H9 (cell line): ENCODE results near the gene GLB1L. TPM values are rescaled to one million over a fixed set of nuclear protein-coding genes. Genes with fewer than 3 reads are reported as not detected.
"Not testable (repeated sequence)": the region's sequence is repeated elsewhere in the genome, so short reads cannot be mapped to it uniquely, and the experiment has no call there.

Experiments
- DNase-seq: peaks from one replicate; pipeline ENCODE4 v3.0.0-alpha.2; 2017
- H2AFZ ChIP-seq: one replicate; pipeline ENCODE4 v1.6.1; 2013; ENCODE audit warnings: mild to moderate bottlenecking, low read length, control low read depth, moderate library complexity
- H2AK5ac ChIP-seq: 2 replicates; pipeline ENCODE4 v1.6.1; 2013; ENCODE audit warnings: low read length, control low read depth, mixed read lengths; ENCODE audit not compliant: insufficient read length
- H2BK120ac ChIP-seq: one replicate; pipeline ENCODE4 v1.6.1; 2013; ENCODE audit warnings: low read depth, mild to moderate bottlenecking, low read length, control low read depth, inconsistent platforms; ENCODE audit not compliant: poor library complexity, severe bottlenecking
- H2BK12ac ChIP-seq: 2 replicates; pipeline ENCODE4 v1.6.1; 2013; ENCODE audit warnings: low read length, control low read depth, mixed read lengths, low read depth; ENCODE audit not compliant: insufficient read length
- H2BK15ac ChIP-seq: 2 replicates; pipeline ENCODE4 v1.6.1; 2013; ENCODE audit warnings: low read depth, low read length, control low read depth
- H2BK20ac ChIP-seq: one replicate; pipeline ENCODE4 v1.6.1; 2013; ENCODE audit warnings: low read depth, mild to moderate bottlenecking, low read length, control low read depth, inconsistent platforms; ENCODE audit not compliant: poor library complexity, severe bottlenecking
- H2BK5ac ChIP-seq: 2 replicates; pipeline ENCODE4 v1.6.1; 2013; ENCODE audit warnings: low read length, control low read depth, mixed read lengths; ENCODE audit not compliant: insufficient read length
- H3K14ac ChIP-seq: 2 replicates; pipeline ENCODE4 v1.6.1; 2013; ENCODE audit warnings: low read length, control low read depth; ENCODE audit not compliant: insufficient read depth
- H3K18ac ChIP-seq: 2 replicates; pipeline ENCODE4 v1.6.1; 2013; ENCODE audit warnings: low read depth, mild to moderate bottlenecking, mixed read lengths, low read length, control low read depth; ENCODE audit not compliant: insufficient read length
- H3K23ac ChIP-seq: 2 replicates; pipeline ENCODE4 v1.6.1; 2013; ENCODE audit warnings: low read length, control low read depth, mixed read lengths, low read depth; ENCODE audit not compliant: insufficient read length
- H3K23me2 ChIP-seq: 2 replicates; pipeline ENCODE4 v1.6.1; 2013; ENCODE audit warnings: low read depth, mild to moderate bottlenecking, mixed read lengths, low read length, control low read depth; ENCODE audit not compliant: insufficient read length, poor library complexity, severe bottlenecking
- H3K27ac ChIP-seq: 2 replicates; pipeline ENCODE4 v1.5.1; 2013; ENCODE audit warnings: low read length, control low read depth, mixed read lengths, low read depth; ENCODE audit not compliant: insufficient read length
- H3K27me3 ChIP-seq: 2 replicates; pipeline ENCODE4 v1.6.1; 2013; ENCODE audit warnings: low read length, control low read depth, inconsistent platforms; ENCODE audit not compliant: insufficient read depth
- H3K4ac ChIP-seq: 2 replicates; pipeline ENCODE4 v1.6.1; 2013; ENCODE audit warnings: low read depth, mild to moderate bottlenecking, control low read depth, inconsistent platforms, low read length, moderate library complexity
- H3K4me1 ChIP-seq: 2 replicates; pipeline ENCODE4 v1.6.1; 2013; ENCODE audit warnings: low read length, control low read depth, inconsistent platforms; ENCODE audit not compliant: insufficient read depth
- H3K4me2 ChIP-seq: 2 replicates; pipeline ENCODE4 v1.6.1; 2013; ENCODE audit warnings: low read length, control low read depth, mixed read lengths; ENCODE audit not compliant: insufficient read length, insufficient read depth
- H3K56ac ChIP-seq: 2 replicates; pipeline ENCODE4 v1.6.1; 2013; ENCODE audit warnings: low read depth, mild to moderate bottlenecking, mixed read lengths, low read length, control low read depth; ENCODE audit not compliant: insufficient read length
- H3K79me1 ChIP-seq: 2 replicates; pipeline ENCODE4 v1.6.1; 2013; ENCODE audit warnings: low read depth, mild to moderate bottlenecking, moderate library complexity, low read length, control low read depth, inconsistent platforms; ENCODE audit not compliant: insufficient read depth, poor library complexity, severe bottlenecking
- H3K79me2 ChIP-seq: 2 replicates; pipeline ENCODE4 v1.6.1; 2013; ENCODE audit warnings: low read length, control low read depth, inconsistent platforms; ENCODE audit not compliant: insufficient read depth
- H3K9ac ChIP-seq: 2 replicates; pipeline ENCODE4 v1.6.1; 2013; ENCODE audit warnings: low read length, control low read depth, mixed read lengths; ENCODE audit not compliant: insufficient read length; ENCODE audit errors: extremely low read depth
- H3K9me3 ChIP-seq: one replicate; pipeline ENCODE4 v1.6.1; 2013; ENCODE audit warnings: low read depth, low read length, inconsistent platforms; ENCODE audit not compliant: control insufficient read depth
- H3T11ph ChIP-seq: one replicate; pipeline ENCODE4 v1.6.1; 2013; ENCODE audit warnings: mild to moderate bottlenecking, low read length, control low read depth, inconsistent platforms
- H4K20me1 ChIP-seq: one replicate; pipeline ENCODE4 v1.6.1; 2013; ENCODE audit not compliant: control insufficient read depth, insufficient read length, insufficient read depth
- H4K5ac ChIP-seq: 2 replicates; pipeline ENCODE4 v1.6.1; 2013; ENCODE audit warnings: low read depth, mild to moderate bottlenecking, mixed read lengths, low read length, control low read depth; ENCODE audit not compliant: insufficient read length
- H4K8ac ChIP-seq: replicated peaks from 2 replicates; pipeline ENCODE4 v1.6.1; 2013; ENCODE audit warnings: low read length, control low read depth, mixed read lengths, low read depth; ENCODE audit not compliant: insufficient read length
- H4K91ac ChIP-seq: 2 replicates; pipeline ENCODE4 v1.6.1; 2013; ENCODE audit warnings: low read depth, mild to moderate bottlenecking, moderate library complexity, mixed read lengths, low read length, control low read depth; ENCODE audit not compliant: insufficient read length
- H3K27ac Mint-ChIP-seq, 3 experiments: 2 replicates in 2 of 3; 3 replicates in 1 of 3; pipeline ENCODE4 v1.8.0; 2020 to 2021; ENCODE audit warnings: mixed read lengths in 3 of 3, mild to moderate bottlenecking in 1 of 3, moderate library complexity in 1 of 3
- H3K27me3 Mint-ChIP-seq: 2 replicates; pipeline ENCODE4 v1.8.0; 2021; ENCODE audit warnings: low read depth, mild to moderate bottlenecking, moderate library complexity, mixed read lengths
- H3K36me3 Mint-ChIP-seq, 3 experiments: 2 replicates in 2 of 3; 3 replicates in 1 of 3; pipeline ENCODE4 v1.8.0; 2020 to 2021; ENCODE audit warnings: low read depth in 3 of 3, mixed read lengths in 3 of 3; ENCODE audit not compliant: insufficient read depth in 1 of 3
- H3K4me1 Mint-ChIP-seq, 2 experiments: 2 replicates each; pipeline ENCODE4 v1.8.0; 2020; ENCODE audit warnings: mixed read lengths in 2 of 2
- H3K4me3 Mint-ChIP-seq, 2 experiments: 2 replicates in 1 of 2; 3 replicates in 1 of 2; pipeline ENCODE4 v1.8.0; 2020 to 2021; ENCODE audit warnings: mild to moderate bottlenecking in 2 of 2, mixed read lengths in 2 of 2, moderate library complexity in 1 of 2
- H3K9me3 Mint-ChIP-seq, 2 experiments: 2 replicates in 1 of 2; 3 replicates in 1 of 2; pipeline ENCODE4 v1.8.0; 2020; ENCODE audit warnings: mild to moderate bottlenecking in 2 of 2, mixed read lengths in 2 of 2, moderate library complexity in 1 of 2
- WGBS: extraction: QIAGEN DNeasy Blood & Tissue Kit; methylation state at CpG from one replicate; pipeline ENCODE4 v1.1.7; 2013; ENCODE audit warnings: missing lambda C conversion rate, low lambda C conversion rate, mixed read lengths; ENCODE audit not compliant: insufficient read length; ENCODE audit errors: extremely low coverage; 5-methylcytosine and 5-hydroxymethylcytosine counted together
- total RNA-seq: library from RNA; stranded (reverse); gene quantifications from 2 replicates; pipeline ENCODE4 v1.2.1, GENCODE V29; 2021
- TF ChIP-seq, protein P1 (sequence below): fragments of 200-600 bp; sonication (generic); conservative IDR thresholded peaks from 3 replicates; pipeline ENCODE4 v1.8.0; 2021; ENCODE audit warnings: antibody characterized with exemption, mild to moderate bottlenecking

GLB1L gene
- total RNA-seq, 1 experiment from 2014 or later: 6.5 TPM

- H4K91ac ChIP-seq: no peak overlapping the region
- H2BK120ac ChIP-seq: no peak overlapping the region
- TF ChIP-seq, protein P1, sequence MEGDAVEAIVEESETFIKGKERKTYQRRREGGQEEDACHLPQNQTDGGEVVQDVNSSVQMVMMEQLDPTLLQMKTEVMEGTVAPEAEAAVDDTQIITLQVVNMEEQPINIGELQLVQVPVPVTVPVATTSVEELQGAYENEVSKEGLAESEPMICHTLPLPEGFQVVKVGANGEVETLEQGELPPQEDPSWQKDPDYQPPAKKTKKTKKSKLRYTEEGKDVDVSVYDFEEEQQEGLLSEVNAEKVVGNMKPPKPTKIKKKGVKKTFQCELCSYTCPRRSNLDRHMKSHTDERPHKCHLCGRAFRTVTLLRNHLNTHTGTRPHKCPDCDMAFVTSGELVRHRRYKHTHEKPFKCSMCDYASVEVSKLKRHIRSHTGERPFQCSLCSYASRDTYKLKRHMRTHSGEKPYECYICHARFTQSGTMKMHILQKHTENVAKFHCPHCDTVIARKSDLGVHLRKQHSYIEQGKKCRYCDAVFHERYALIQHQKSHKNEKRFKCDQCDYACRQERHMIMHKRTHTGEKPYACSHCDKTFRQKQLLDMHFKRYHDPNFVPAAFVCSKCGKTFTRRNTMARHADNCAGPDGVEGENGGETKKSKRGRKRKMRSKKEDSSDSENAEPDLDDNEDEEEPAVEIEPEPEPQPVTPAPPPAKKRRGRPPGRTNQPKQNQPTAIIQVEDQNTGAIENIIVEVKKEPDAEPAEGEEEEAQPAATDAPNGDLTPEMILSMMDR: no peak
- no peaks in the 10 kb centered on the region for H3K79me2 ChIP-seq
- no peak overlapping the region for H3K14ac ChIP-seq
- no peak overlapping the region for H4K5ac ChIP-seq
- H3K9ac ChIP-seq: no peak overlapping the region
- no peaks in the 10 kb centered on the region for H3K79me1 ChIP-seq
- H3K9me3 ChIP-seq: no peaks in the 10 kb centered on the region
- H3K4me1 Mint-ChIP-seq: peaks cover 1 to 2% of the 10 kb centered on the region in 2 experiments; a peak in 1 of 4 replicates
- no peak overlapping the region for H4K8ac ChIP-seq
- no peaks in the 10 kb centered on the region for H3K9me3 Mint-ChIP-seq
- H3K23ac ChIP-seq: no peak overlapping the region
- H3T11ph ChIP-seq: no peak overlapping the region
- peaks cover 3% of the 10 kb centered on the region for H3K23me2 ChIP-seq
- no peak overlapping the region for H2BK15ac ChIP-seq
- no peak overlapping the region for H2BK12ac ChIP-seq
- H3K27me3 ChIP-seq: peaks cover 3% of the 10 kb centered on the region; the same call in 1 of the 2 replicates
- no peak overlapping the region for H2BK5ac ChIP-seq
- H3K4me1 ChIP-seq: no peaks in the 10 kb centered on the region
- no peak overlapping the region for H3K4me2 ChIP-seq
- peaks cover 60% of the 10 kb centered on the region for H3K27me3 Mint-ChIP-seq
- H3K27ac ChIP-seq: no peak overlapping the region
- no peaks in the 10 kb centered on the region for H3K36me3 Mint-ChIP-seq
- DNase-seq: no peak
- H4K20me1 ChIP-seq: no peaks in the 10 kb centered on the region
- no peak overlapping the region for H2BK20ac ChIP-seq
- no peak overlapping the region for H3K27ac Mint-ChIP-seq
- no peak overlapping the region for H2AFZ ChIP-seq
- no peak overlapping the region for H3K4me3 Mint-ChIP-seq
- H2AK5ac ChIP-seq: no peak overlapping the region
- H3K18ac ChIP-seq: no peak overlapping the region
- WGBS: no CpG with 5 or more reads among the region's 5 CpGs
- H3K4ac ChIP-seq: no peak overlapping the region
- H3K56ac ChIP-seq: no peak overlapping the region
Observed at GRCh38 chr2:219261024-219261855, 16.0 kb upstream of the GLB1L start.

DNA sequence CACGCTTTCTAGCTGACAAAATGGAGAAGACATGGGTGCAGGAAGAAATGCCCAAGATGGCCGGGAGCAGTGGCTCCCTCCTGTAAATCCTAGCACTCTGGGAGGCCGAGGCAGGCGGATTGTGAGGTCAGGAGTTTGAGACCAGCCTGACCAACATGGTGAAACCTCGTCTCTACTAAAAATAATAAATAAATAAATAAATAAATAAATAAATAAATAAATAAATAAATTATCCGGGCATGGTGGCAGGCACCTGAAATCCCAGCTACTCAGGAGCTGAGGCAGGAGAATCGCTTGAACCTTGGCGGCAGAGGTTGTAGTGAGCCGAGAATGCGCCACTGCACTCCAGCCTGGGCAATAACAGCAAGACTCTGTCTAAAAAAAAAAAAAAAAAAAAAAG is 13.7 kb upstream of the GLB1L start:
- H2BK5ac ChIP-seq, H4K91ac ChIP-seq, H3K18ac ChIP-seq, H3K27ac Mint-ChIP-seq, H2BK120ac ChIP-seq, H3K4me1 Mint-ChIP-seq, H3K4me2 ChIP-seq, H2BK20ac ChIP-seq, DNase-seq, H3K9ac ChIP-seq, H2AK5ac ChIP-seq, H3K9me3 Mint-ChIP-seq, H3K9me3 ChIP-seq, H3K56ac ChIP-seq, H3K14ac ChIP-seq, H3K27ac ChIP-seq, H3K4me3 Mint-ChIP-seq, H2BK15ac ChIP-seq, H3T11ph ChIP-seq, H3K36me3 Mint-ChIP-seq, H2AFZ ChIP-seq, H3K79me1 ChIP-seq, H4K8ac ChIP-seq, H3K79me2 ChIP-seq, H3K4me1 ChIP-seq, H4K20me1 ChIP-seq, H2BK12ac ChIP-seq, H3K23me2 ChIP-seq, H3K4ac ChIP-seq, H3K23ac ChIP-seq, H4K5ac ChIP-seq: not testable (repeated sequence)
- WGBS: no CpG with 5 or more reads among the region's 10 CpGs
- H3K27me3 Mint-ChIP-seq: peaks cover 78% of the 10 kb centered on the region
- H3K27me3 ChIP-seq: peaks cover 21% of the 10 kb centered on the region
